OCI-LY7 (cell line): ENCODE measurements around the gene STPG1.

Experiments
- EZH2phosphoT487 ChIP-seq: fragments of 200-600 bp; sonication (generic); IDR thresholded peaks from 2 replicates; pipeline ENCODE4 v1.6.1; 2018; ENCODE audit warnings: low read depth, borderline replicate concordance, mild to moderate bottlenecking, mixed run types, antibody characterized with exemption, low read length, moderate library complexity, mixed read lengths
- TF ChIP-seq, protein P1 (sequence below): fragments of 200-600 bp; sonication (generic); conservative IDR thresholded peaks from 2 replicates; pipeline ENCODE4 v1.5.1; 2014; ENCODE audit warnings: mild to moderate bottlenecking, antibody characterized with exemption, low read length, moderate library complexity, mixed read lengths

DNA sequence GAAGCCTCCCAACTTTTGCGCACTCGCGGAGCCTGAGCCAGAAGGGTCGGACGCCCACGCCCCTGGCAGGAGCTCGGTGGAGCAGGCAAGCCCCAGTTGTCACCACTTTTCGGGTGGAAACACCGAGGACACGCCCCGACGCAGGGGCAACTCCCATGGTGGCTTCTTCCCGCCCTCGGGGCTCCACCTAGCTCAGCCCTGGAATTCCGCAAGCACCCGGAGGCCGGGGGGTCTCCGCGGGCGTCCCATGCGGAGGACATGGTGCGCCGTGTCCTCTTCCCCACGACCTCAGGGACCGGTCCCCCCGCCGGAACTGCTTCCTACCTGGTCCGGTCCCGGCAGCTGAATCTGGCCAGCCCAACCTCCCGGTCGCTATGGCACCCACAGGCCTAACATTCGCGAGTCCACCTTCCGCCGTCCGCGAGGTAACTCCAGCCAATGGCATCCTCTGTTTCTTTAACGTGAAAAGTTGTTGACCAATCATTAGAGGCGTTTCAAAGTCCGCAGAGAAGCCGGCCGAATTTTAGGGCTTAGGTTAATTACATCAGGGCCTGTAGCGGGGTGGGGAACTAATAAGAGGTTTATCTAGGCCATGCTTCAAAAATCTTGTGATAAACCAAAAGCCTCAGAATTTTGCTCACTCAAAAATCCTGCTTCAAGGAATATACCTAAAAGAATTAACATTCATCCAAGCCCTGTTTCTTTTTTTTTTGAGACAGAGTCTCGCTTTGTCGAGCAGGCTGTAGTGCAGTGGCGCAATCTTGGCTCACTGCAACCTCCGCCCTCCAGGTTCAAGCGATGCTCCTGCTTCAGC, at the start of gene STPG1:
- TF ChIP-seq, protein P1, sequence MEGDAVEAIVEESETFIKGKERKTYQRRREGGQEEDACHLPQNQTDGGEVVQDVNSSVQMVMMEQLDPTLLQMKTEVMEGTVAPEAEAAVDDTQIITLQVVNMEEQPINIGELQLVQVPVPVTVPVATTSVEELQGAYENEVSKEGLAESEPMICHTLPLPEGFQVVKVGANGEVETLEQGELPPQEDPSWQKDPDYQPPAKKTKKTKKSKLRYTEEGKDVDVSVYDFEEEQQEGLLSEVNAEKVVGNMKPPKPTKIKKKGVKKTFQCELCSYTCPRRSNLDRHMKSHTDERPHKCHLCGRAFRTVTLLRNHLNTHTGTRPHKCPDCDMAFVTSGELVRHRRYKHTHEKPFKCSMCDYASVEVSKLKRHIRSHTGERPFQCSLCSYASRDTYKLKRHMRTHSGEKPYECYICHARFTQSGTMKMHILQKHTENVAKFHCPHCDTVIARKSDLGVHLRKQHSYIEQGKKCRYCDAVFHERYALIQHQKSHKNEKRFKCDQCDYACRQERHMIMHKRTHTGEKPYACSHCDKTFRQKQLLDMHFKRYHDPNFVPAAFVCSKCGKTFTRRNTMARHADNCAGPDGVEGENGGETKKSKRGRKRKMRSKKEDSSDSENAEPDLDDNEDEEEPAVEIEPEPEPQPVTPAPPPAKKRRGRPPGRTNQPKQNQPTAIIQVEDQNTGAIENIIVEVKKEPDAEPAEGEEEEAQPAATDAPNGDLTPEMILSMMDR = no peak
- TF ChIP-seq EZH2phosphoT487 = no peak
